ENCODE data around the gene DAP. TPM values are rescaled to one million over a fixed set of nuclear protein-coding genes. Genes with fewer than 3 reads are reported as not detected.

DAP gene
- total RNA-seq, 1 donor from 2014 or later, result 79.8 TPM

GRCh38 chr5:10660135-10660534 lies 100.9 kb downstream of the DAP start:
- Mint-ChIP-seq H3K4me3 (no peak overlapping the region), H3K27me3 (ENCODE audit: low read depth) (no peaks in the 10 kb centered on the region), H3K36me3 (no peaks in the 10 kb centered on the region), H3K4me1 (no peaks in the 10 kb centered on the region), H3K27ac (no peak overlapping the region), H3K9me3 (peaks cover 6% of the 10 kb centered on the region)
- TF ChIP-seq, protein P1, sequence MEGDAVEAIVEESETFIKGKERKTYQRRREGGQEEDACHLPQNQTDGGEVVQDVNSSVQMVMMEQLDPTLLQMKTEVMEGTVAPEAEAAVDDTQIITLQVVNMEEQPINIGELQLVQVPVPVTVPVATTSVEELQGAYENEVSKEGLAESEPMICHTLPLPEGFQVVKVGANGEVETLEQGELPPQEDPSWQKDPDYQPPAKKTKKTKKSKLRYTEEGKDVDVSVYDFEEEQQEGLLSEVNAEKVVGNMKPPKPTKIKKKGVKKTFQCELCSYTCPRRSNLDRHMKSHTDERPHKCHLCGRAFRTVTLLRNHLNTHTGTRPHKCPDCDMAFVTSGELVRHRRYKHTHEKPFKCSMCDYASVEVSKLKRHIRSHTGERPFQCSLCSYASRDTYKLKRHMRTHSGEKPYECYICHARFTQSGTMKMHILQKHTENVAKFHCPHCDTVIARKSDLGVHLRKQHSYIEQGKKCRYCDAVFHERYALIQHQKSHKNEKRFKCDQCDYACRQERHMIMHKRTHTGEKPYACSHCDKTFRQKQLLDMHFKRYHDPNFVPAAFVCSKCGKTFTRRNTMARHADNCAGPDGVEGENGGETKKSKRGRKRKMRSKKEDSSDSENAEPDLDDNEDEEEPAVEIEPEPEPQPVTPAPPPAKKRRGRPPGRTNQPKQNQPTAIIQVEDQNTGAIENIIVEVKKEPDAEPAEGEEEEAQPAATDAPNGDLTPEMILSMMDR (IDR thresholded peaks at IDR 0.05; ENCODE audit: unreplicated experiment), result no peak
- no peak for DNase-seq (ENCODE audit: low spot score in 2 of 2, unreplicated experiment in 2 of 2)

DNA sequence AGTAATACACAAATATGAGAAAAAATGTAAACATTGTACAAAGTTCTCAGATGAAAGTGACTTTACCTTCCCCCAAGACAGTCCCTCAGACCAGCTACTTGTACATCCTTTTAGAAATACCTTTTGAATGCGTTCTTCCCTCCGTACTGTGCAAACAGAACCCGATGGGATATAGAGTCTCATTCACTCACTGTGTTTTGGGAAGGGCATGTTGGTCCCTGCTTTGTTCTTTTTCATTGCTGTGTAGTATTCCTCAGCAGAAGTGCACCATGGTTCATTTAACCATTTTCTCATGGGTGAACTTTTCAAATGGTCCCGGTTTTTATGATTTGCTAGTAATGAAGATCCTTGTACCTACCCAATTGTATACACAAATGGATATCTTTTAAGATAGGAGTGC lies 102.8 kb downstream of the DAP start:
- no peak for DNase-seq (ENCODE audit: low spot score in 2 of 2, unreplicated experiment in 2 of 2)
- Mint-ChIP-seq H3K27ac (no peak overlapping the region), H3K4me1 (no peaks in the 10 kb centered on the region), H3K36me3 (no peaks in the 10 kb centered on the region), H3K9me3 (peaks cover 6% of the 10 kb centered on the region), H3K27me3 (ENCODE audit: low read depth) (no peaks in the 10 kb centered on the region), H3K4me3 (no peak overlapping the region)
- TF ChIP-seq, protein P1 (IDR thresholded peaks at IDR 0.05; ENCODE audit: unreplicated experiment), result no peak

DNA sequence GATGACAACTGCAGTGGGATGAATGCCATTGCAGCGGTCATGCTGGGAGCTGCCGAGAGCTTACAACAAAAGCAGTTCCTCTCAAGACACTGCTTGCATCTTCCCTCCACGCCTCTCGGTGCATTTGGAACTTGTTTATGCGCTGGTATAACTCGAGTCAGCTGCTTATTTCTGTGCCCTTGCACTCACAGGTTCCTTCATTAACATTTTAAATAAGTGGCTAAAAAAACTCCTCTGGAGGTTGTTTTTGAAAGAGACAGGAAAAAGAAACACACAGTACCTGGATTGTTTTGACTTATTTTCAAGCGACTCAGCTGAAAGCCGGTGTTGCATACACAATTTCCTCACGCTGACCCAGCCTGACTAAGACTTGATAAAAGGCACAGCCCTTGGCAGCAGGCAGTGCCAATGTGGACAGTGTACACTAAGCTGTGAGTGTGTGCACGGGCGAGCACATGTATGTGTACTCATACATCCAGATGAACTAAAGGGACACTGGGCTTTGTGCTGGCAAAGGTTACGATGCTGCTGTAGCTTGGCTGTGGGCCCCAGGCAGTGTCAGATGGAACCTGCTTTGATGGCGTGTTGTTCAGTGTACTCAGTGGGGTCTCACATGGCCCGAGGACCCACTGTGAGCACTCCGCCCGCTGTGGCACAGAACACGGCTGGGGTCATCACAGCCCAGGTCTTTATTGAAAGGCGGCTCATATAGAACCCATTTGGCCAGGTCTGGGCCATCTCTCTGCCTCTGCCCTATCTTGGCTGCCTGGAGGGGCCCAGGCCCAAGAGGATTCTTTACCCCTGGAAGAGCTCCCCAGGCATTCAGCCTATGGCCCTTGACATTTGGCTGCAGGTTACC lies 104.8 kb downstream of the DAP start:
- Mint-ChIP-seq H3K36me3 (no peaks in the 10 kb centered on the region), H3K4me1 (no peaks in the 10 kb centered on the region), H3K27ac (no peak overlapping the region), H3K27me3 (ENCODE audit: low read depth) (no peaks in the 10 kb centered on the region), H3K4me3 (no peak overlapping the region), H3K9me3 (peaks cover 6% of the 10 kb centered on the region)
- TF ChIP-seq, protein P1 (IDR thresholded peaks at IDR 0.05; ENCODE audit: unreplicated experiment), result no peak
- no peak for DNase-seq (ENCODE audit: low spot score in 2 of 2, unreplicated experiment in 2 of 2)

DNA sequence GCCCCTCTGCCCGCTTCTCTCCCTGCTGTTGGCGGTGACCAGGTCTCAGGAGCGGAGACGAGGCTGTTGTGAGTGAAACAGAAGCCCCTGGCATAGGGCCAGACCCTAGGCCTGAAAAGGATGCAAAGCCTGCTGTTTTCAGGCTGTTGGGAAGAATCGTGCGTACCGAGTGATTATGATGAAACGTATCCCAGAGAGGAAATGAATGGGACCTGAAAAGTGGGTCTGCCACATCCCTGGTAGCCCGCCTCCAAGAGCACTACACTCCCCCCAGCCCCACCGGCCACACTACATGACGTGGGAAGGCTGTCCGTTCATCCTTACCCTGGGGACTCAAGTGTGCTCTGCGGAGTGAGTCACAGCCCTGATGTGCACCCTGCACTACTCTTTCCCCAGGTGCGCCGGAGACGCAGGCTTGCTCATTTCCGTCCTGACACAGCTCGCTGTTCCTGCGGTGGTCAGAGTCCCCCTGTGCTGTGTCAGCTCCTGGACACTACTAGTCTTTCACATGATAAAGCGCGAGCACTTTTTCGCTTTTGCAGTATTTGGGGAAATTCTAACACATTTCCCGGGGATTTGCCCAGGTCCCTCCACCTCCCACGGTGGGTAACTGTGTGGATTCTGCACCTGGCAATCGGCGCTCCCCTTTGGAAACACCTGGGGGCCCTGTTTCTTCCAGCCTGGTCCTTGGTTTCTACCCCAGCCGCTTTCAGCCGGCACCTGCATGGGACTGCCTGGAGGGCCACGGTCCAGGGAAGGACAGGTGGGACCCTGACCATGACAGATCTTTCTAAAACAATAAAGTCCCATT lies 105.7 kb downstream of the DAP start:
- DNase-seq (ENCODE audit: low spot score in 2 of 2, unreplicated experiment in 2 of 2), result no peak
- no peaks in the 10 kb centered on the region for H3K36me3 Mint-ChIP-seq
- no peak overlapping the region for H3K27ac Mint-ChIP-seq
- H3K4me3 Mint-ChIP-seq, result no peak overlapping the region
- H3K4me1 Mint-ChIP-seq, result no peaks in the 10 kb centered on the region
- peaks cover 6% of the 10 kb centered on the region for H3K9me3 Mint-ChIP-seq
- TF ChIP-seq, protein P1 (IDR thresholded peaks at IDR 0.05; ENCODE audit: unreplicated experiment), result no peak
- no peaks in the 10 kb centered on the region for H3K27me3 Mint-ChIP-seq (ENCODE audit: low read depth)

DNA sequence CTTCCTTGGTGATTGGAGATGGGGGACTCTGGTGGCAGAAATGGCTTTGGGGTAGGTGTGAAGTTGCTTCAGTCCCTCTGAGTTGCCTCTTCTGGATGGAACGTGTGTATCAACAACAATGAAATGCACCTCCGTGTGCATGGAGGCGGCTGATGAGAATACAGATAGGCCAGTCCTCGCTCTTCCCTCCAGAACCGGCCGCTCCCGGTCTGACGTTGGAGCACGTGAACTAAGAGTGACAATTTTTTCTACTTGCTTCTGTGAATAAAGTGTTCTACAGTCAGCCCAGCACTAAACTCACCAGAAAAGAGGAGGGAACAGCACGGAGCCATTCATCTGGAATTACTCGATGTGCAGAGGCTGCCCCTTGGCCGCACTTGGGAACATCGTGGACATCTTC lies 106.5 kb downstream of the DAP start:
- Mint-ChIP-seq H3K4me1 (no peaks in the 10 kb centered on the region), H3K27me3 (ENCODE audit: low read depth) (no peaks in the 10 kb centered on the region), H3K27ac (no peak overlapping the region), H3K36me3 (no peaks in the 10 kb centered on the region), H3K9me3 (peaks cover 6% of the 10 kb centered on the region), H3K4me3 (no peak overlapping the region)
- TF ChIP-seq, protein P1 (IDR thresholded peaks at IDR 0.05; ENCODE audit: unreplicated experiment), result no peak
- DNase-seq (ENCODE audit: low spot score in 2 of 2, unreplicated experiment in 2 of 2), result no peak
